Cardiac fibroblast (primary cell): Measurements from ENCODE around the gene TRMO.

Experiments used
- DNase-seq, 2 donors: peaks; one replicate each; pipeline versions ENCODE4 v3.0.0 to v3.0.0-alpha.2; 2010; ENCODE audit warnings: low read depth in 2 of 2
- H3K4me3 ChIP-seq, 2 donors: replicated peaks in 1 of 2; 1 replicate in 1 of 2; 2 replicates in 1 of 2; pipeline ENCODE4 v1.5.1; 2011; ENCODE audit warnings: low read depth in 2 of 2, low read length in 2 of 2, mild to moderate bottlenecking in 2 of 2, moderate library complexity in 1 of 2
- CTCF ChIP-seq: IDR thresholded peaks from one replicate; pipeline ENCODE4 v1.5.1; 2011; ENCODE audit warnings: low read depth, mild to moderate bottlenecking, low read length, inconsistent platforms

TRMO gene

GRCh38 chr9:97891736-97892135 lies 30.6 kb downstream of the TRMO start:
- peak in 1 of 2 donors; percentile 34 for DNase-seq
- no peak for TF ChIP-seq CTCF
- no peak overlapping the region for H3K4me3 ChIP-seq

GRCh38 chr9:97889941-97890887 lies 32.1 kb downstream of the TRMO start:
- H3K4me3 ChIP-seq: no peak overlapping the region
- peak; percentile 16 to 32 for DNase-seq
- TF ChIP-seq CTCF: peak; percentile 80

GRCh38 chr9:97880336-97880735 lies 42.0 kb downstream of the TRMO start:
- H3K4me3 ChIP-seq: no peak overlapping the region
- peak; percentile 62 to 77 for DNase-seq
- TF ChIP-seq CTCF: no peak

- no peak for DNase-seq
- H3K4me3 ChIP-seq: no peak overlapping the region
- no peak for TF ChIP-seq CTCF
Observed at GRCh38 chr9:97876061-97876460, 46.2 kb downstream of the TRMO start.

- DNase-seq: no peak
- no peak overlapping the region for H3K4me3 ChIP-seq
- TF ChIP-seq CTCF: no peak
Observed at GRCh38 chr9:97875111-97875510, 47.2 kb downstream of the TRMO start.

GRCh38 chr9:97874624-97875023 lies 47.7 kb downstream of the TRMO start:
- DNase-seq: no peak
- no peak overlapping the region for H3K4me3 ChIP-seq
- no peak for TF ChIP-seq CTCF
